PC-9 (cell line): Measurements from ENCODE around the gene HS3ST3B1. TPM values are rescaled to one million over a fixed set of nuclear protein-coding genes. Genes with fewer than 3 reads are reported as not detected.

ENCODE experiments used
- BruUV-seq: library from RNA; stranded (reverse); fragments of 400-500 nt; replicated peaks from 2 replicates; lab custom pipeline; 2021; lab: Mats Ljungman, UMichigan
- CTCF ChIA-PET: fragments of 300-600 bp; sonication (Branson Sonifier 250); formaldehyde crosslinking; loops from one replicate; lab custom pipeline; 2022; ENCODE audit warnings: antibody characterized with exemption; lab: Charles Lee
- POLR2A ChIA-PET: fragments of 300-600 bp; sonication (Branson Sonifier 250); formaldehyde crosslinking; loops from one replicate; lab custom pipeline; 2022; ENCODE audit warnings: antibody characterized with exemption; ENCODE audit not compliant: unreplicated experiment; lab: Charles Lee
- DNase-seq, 2 experiments: peaks; one replicate each; pipeline versions ENCODE4 v3.0.0 to v3.0.0-alpha.2; 2015 to 2022; ENCODE audit warnings: mixed read lengths in 1 of 2
- H2AFZ ChIP-seq: fragments of 200-600 bp; sonication (generic); 2 replicates; pipeline ENCODE4 v1.8.1; 2017; ENCODE audit warnings: antibody characterized with exemption
- H3F3A ChIP-seq: fragments of 200-600 bp; sonication (generic); 2 replicates; pipeline ENCODE4 v1.8.1; 2017; ENCODE audit warnings: antibody characterized with exemption, mild to moderate bottlenecking, low read depth; ENCODE audit not compliant: insufficient read depth
- H3K27ac ChIP-seq: fragments of 200-600 bp; sonication (generic); 2 replicates; pipeline ENCODE4 v1.6.1; 2016; ENCODE audit warnings: mixed run types
- H3K27me3 ChIP-seq: fragments of 200-600 bp; sonication (generic); 2 replicates; pipeline ENCODE4 v1.6.1; 2016; ENCODE audit warnings: low read depth, mixed run types; ENCODE audit not compliant: insufficient read depth
- H3K36me3 ChIP-seq: fragments of 200-600 bp; sonication (generic); 2 replicates; pipeline ENCODE4 v1.6.1; 2016; ENCODE audit warnings: low read depth, mixed run types
- H3K4me1 ChIP-seq: fragments of 200-600 bp; sonication (generic); replicated peaks from 2 replicates; pipeline ENCODE4 v1.6.1; 2016; ENCODE audit warnings: mixed run types; ENCODE audit not compliant: insufficient read depth
- H3K4me2 ChIP-seq: fragments of 200-600 bp; sonication (generic); 2 replicates; pipeline ENCODE4 v1.6.1; 2017; ENCODE audit warnings: mixed run types
- H3K4me3 ChIP-seq: fragments of 200-600 bp; sonication (generic); 2 replicates; pipeline ENCODE4 v1.6.1; 2016; ENCODE audit warnings: mixed run types
- H3K79me2 ChIP-seq: fragments of 200-600 bp; sonication (generic); 2 replicates; pipeline ENCODE4 v1.6.1; 2017; ENCODE audit warnings: low read depth, mixed run types
- H3K9me2 ChIP-seq: fragments of 200-600 bp; sonication (generic); 2 replicates; pipeline ENCODE4 v1.8.1; 2017; ENCODE audit warnings: mild to moderate bottlenecking; ENCODE audit not compliant: insufficient read depth
- H3K9me3 ChIP-seq: fragments of 200-600 bp; sonication (generic); 2 replicates; pipeline ENCODE4 v1.8.1; 2016; ENCODE audit warnings: low read depth; ENCODE audit not compliant: insufficient read depth
- H4K20me1 ChIP-seq: fragments of 200-600 bp; sonication (generic); 2 replicates; pipeline ENCODE4 v1.8.1; 2017; ENCODE audit not compliant: insufficient read depth
- CTCF ChIP-seq: fragments of 200-600 bp; sonication (generic); conservative IDR thresholded peaks from 2 replicates; pipeline ENCODE4 v1.6.1; 2017; ENCODE audit warnings: mixed run types, antibody characterized with exemption, mild to moderate bottlenecking, moderate library complexity
- EZH2 ChIP-seq: fragments of 200-600 bp; sonication (generic); IDR thresholded peaks from 2 replicates; pipeline ENCODE4 v1.8.0; 2017; ENCODE audit warnings: antibody characterized with exemption, low read depth
- intact Hi-C: fragments of 100-400 bp; cut with micrococcal nuclease; formaldehyde crosslinking; loops from one replicate; pipeline ENCODE4 v1.10.0; 2022; ENCODE audit not compliant: unreplicated experiment
- total RNA-seq: library from RNA; stranded (reverse); gene quantifications from 2 replicates; pipeline ENCODE4 v1.2.3, GENCODE V29; 2021

The HS3ST3B1 gene
- total RNA-seq, 1 experiment from 2014 or later: not detected

- intact Hi-C loops: loop anchor here (10.0 kb wide), 1 partner anchor 613 kb away; no protein-coding TSS in a partner anchor
- TF ChIP-seq CTCF (no peak), EZH2 (no peak)
- Histone ChIP-seq H3K36me3 (no peaks in the 10 kb centered on the region), H3K4me3 (no peak overlapping the region), H3K79me2 (no peaks in the 10 kb centered on the region), H3K27me3 (peaks cover 32% of the 10 kb centered on the region), H4K20me1 (no peaks in the 10 kb centered on the region), H3F3A (no peaks in the 10 kb centered on the region), H3K9me2 (no peaks in the 10 kb centered on the region), H3K27ac (no peak overlapping the region), H3K4me1 (no peaks in the 10 kb centered on the region), H3K9me3 (no peaks in the 10 kb centered on the region), H2AFZ (no peak overlapping the region), H3K4me2 (no peak overlapping the region)
- ChIA-PET POLR2A (no interaction called here), CTCF (no interaction called here)
- DNase-seq: no peak
- no TSS peak for BruUV-seq
Observed at GRCh38 chr17:14311981-14312380, 11.1 kb downstream of the HS3ST3B1 start.

- Histone ChIP-seq H3K4me2 (no peak overlapping the region), H2AFZ (no peak overlapping the region), H3K9me3 (no peaks in the 10 kb centered on the region), H4K20me1 (no peaks in the 10 kb centered on the region), H3K79me2 (no peaks in the 10 kb centered on the region), H3K27me3 (peaks cover 38% of the 10 kb centered on the region), H3K4me3 (no peak overlapping the region), H3K4me1 (no peaks in the 10 kb centered on the region), H3K9me2 (no peaks in the 10 kb centered on the region), H3K27ac (no peak overlapping the region), H3F3A (no peaks in the 10 kb centered on the region), H3K36me3 (no peaks in the 10 kb centered on the region)
- BruUV-seq: no TSS peak
- DNase-seq: no peak
- TF ChIP-seq CTCF (no peak), EZH2 (no peak)
- ChIA-PET POLR2A (no interaction called here), CTCF (no interaction called here)
- intact Hi-C loops: loop anchor here (10.0 kb wide), 1 partner anchor 612 kb away; no protein-coding TSS in a partner anchor
Observed at GRCh38 chr17:14312522-14312921, 11.6 kb downstream of the HS3ST3B1 start.

GRCh38 chr17:14316126-14316832 lies 15.4 kb downstream of the HS3ST3B1 start:
- CTCF ChIA-PET: no interaction called here
- Histone ChIP-seq H2AFZ (no peak overlapping the region), H3K9me2 (no peaks in the 10 kb centered on the region), H3K27ac (no peak overlapping the region), H3K4me3 (no peak overlapping the region), H3K27me3 (peaks cover 65% of the 10 kb centered on the region), H3K79me2 (no peaks in the 10 kb centered on the region), H4K20me1 (no peaks in the 10 kb centered on the region), H3K36me3 (no peaks in the 10 kb centered on the region), H3K4me1 (no peaks in the 10 kb centered on the region), H3K4me2 (no peak overlapping the region), H3K9me3 (no peaks in the 10 kb centered on the region), H3F3A (no peaks in the 10 kb centered on the region)
- no TSS peak for BruUV-seq
- POLR2A ChIA-PET: interaction anchor here (0.6 kb wide), 1 partner anchor 1500 kb away, joined by 6 read pairs; no protein-coding TSS in a partner anchor
- intact Hi-C loops: loop anchor here (10.0 kb wide), 1 partner anchor 609 kb away; no protein-coding TSS in a partner anchor
- DNase-seq: no peak
- no peak for TF ChIP-seq EZH2
- no peak for TF ChIP-seq CTCF
